ENCODE data around the gene MCTP1. TPM values are rescaled to one million over a fixed set of nuclear protein-coding genes. Genes with fewer than 3 reads are reported as not detected.
"Not testable (repeated sequence)": the region's sequence is repeated elsewhere in the genome, so short reads cannot be mapped to it uniquely, and the experiment has no call there.

The MCTP1 gene
- total RNA-seq, 1 experiment from 2014 or later, result 7.5 TPM

DNA sequence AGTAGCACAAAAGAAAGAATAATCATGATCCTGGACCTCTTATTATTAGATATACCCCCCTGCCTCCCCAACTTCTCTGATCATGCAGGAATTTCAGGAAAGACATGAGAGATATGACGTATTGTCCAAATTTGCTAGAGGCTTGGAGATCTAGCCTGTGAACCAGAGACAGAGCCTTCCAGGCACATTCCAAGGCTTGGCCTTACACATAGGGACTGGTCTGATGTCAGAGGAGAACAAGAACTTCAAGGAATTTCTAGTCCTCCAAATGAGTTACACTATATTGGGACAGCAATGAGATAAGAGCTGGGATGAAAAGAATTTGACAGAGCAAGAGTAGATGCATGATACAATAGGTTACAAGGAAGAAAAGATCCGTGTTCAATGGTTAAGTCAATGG lies 67.0 kb downstream of the MCTP1 start:
- H3K4me1 ChIP-seq (ENCODE audit: insufficient read depth, low read length), result no peaks in the 10 kb centered on the region
- H3F3A ChIP-seq (ENCODE audit: low read length, unreplicated experiment), result no peaks in the 10 kb centered on the region
- no peak overlapping the region for H3K27ac ChIP-seq (ENCODE audit: low read length)
- H3K9me2 ChIP-seq (replicated peaks; ENCODE audit: low read length), result no peaks in the 10 kb centered on the region
- H4K20me1 ChIP-seq (ENCODE audit: low read length), result no peaks in the 10 kb centered on the region
- ATAC-seq, result no peak
- DNase-seq, result no peak
- no peaks in the 10 kb centered on the region for H3K27me3 ChIP-seq (ENCODE audit: low read length)
- H3K9ac ChIP-seq (ENCODE audit: low read length), result no peak overlapping the region
- no peak overlapping the region for H3K4me3 ChIP-seq (ENCODE audit: low read length)
- TF ChIP-seq, protein P1, sequence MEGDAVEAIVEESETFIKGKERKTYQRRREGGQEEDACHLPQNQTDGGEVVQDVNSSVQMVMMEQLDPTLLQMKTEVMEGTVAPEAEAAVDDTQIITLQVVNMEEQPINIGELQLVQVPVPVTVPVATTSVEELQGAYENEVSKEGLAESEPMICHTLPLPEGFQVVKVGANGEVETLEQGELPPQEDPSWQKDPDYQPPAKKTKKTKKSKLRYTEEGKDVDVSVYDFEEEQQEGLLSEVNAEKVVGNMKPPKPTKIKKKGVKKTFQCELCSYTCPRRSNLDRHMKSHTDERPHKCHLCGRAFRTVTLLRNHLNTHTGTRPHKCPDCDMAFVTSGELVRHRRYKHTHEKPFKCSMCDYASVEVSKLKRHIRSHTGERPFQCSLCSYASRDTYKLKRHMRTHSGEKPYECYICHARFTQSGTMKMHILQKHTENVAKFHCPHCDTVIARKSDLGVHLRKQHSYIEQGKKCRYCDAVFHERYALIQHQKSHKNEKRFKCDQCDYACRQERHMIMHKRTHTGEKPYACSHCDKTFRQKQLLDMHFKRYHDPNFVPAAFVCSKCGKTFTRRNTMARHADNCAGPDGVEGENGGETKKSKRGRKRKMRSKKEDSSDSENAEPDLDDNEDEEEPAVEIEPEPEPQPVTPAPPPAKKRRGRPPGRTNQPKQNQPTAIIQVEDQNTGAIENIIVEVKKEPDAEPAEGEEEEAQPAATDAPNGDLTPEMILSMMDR (conservative IDR thresholded peaks at IDR 0.05; ENCODE audit: low read depth, low read length), result no peak
- no peak for TF ChIP-seq EZH2phosphoT487 (IDR thresholded peaks at IDR 0.05; ENCODE audit: borderline replicate concordance, low read length)
- no peak for TF ChIP-seq EZH2 (IDR thresholded peaks at IDR 0.05; ENCODE audit: low read length, unreplicated experiment)
- CTCF ChIA-PET, result no interaction called here
- POLR2A ChIA-PET (ENCODE audit: unreplicated experiment), result no interaction called here
- H3K36me3 ChIP-seq (ENCODE audit: low read depth, low read length), result no peaks in the 10 kb centered on the region
- H2AFZ ChIP-seq (ENCODE audit: low read length), result no peak overlapping the region
- H3K79me2 ChIP-seq (ENCODE audit: low read length), result no peaks in the 10 kb centered on the region
- intact Hi-C loops (cut with micrococcal nuclease), result no loop called here
- no peaks in the 10 kb centered on the region for H3K9me3 ChIP-seq (ENCODE audit: low read length)
- no peak overlapping the region for H3K4me2 ChIP-seq (ENCODE audit: low read length)
- BruUV-seq (replicated peaks), result no TSS peak

DNA sequence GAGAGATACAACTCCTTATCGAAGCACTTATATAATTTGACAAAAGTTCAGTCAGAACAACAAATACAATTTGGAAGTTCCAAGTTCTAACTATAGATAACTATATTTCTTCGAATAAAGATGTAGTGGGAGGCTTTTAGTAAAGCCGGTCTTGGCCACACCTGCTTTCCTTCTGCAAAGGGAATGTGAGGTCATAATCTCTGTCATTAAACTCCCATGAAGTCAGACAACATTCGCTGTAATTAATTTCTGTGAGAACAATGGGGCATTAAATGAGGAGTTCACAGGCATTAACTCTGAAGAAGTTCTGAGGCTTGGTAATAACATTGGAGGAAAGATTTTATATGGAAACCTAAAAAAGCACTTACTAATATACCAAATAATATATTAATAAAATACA lies 67.5 kb downstream of the MCTP1 start:
- Histone ChIP-seq H3K9ac (ENCODE audit: low read length) (no peak overlapping the region), H3K36me3 (ENCODE audit: low read depth, low read length) (no peaks in the 10 kb centered on the region), H3K27me3 (ENCODE audit: low read length) (no peaks in the 10 kb centered on the region), H3K4me2 (ENCODE audit: low read length) (no peak overlapping the region), H3K9me3 (ENCODE audit: low read length) (no peaks in the 10 kb centered on the region), H3K9me2 (replicated peaks; ENCODE audit: low read length) (no peaks in the 10 kb centered on the region), H3K4me1 (ENCODE audit: insufficient read depth, low read length) (no peaks in the 10 kb centered on the region), H3K27ac (ENCODE audit: low read length) (no peak overlapping the region), H3K4me3 (ENCODE audit: low read length) (no peak overlapping the region), H2AFZ (ENCODE audit: low read length) (no peak overlapping the region), H3K79me2 (ENCODE audit: low read length) (no peaks in the 10 kb centered on the region), H4K20me1 (ENCODE audit: low read length) (no peaks in the 10 kb centered on the region), H3F3A (ENCODE audit: low read length, unreplicated experiment) (no peaks in the 10 kb centered on the region)
- BruUV-seq (replicated peaks), result no TSS peak
- ChIA-PET CTCF (no interaction called here), POLR2A (ENCODE audit: unreplicated experiment) (no interaction called here)
- intact Hi-C loops (cut with micrococcal nuclease), result no loop called here
- DNase-seq (no peak), ATAC-seq (no peak)
- TF ChIP-seq EZH2phosphoT487 (IDR thresholded peaks at IDR 0.05; ENCODE audit: borderline replicate concordance, low read length) (no peak), EZH2 (IDR thresholded peaks at IDR 0.05; ENCODE audit: low read length, unreplicated experiment) (no peak)
- TF ChIP-seq, protein P1 (conservative IDR thresholded peaks at IDR 0.05; ENCODE audit: low read depth, low read length), result no peak

DNA sequence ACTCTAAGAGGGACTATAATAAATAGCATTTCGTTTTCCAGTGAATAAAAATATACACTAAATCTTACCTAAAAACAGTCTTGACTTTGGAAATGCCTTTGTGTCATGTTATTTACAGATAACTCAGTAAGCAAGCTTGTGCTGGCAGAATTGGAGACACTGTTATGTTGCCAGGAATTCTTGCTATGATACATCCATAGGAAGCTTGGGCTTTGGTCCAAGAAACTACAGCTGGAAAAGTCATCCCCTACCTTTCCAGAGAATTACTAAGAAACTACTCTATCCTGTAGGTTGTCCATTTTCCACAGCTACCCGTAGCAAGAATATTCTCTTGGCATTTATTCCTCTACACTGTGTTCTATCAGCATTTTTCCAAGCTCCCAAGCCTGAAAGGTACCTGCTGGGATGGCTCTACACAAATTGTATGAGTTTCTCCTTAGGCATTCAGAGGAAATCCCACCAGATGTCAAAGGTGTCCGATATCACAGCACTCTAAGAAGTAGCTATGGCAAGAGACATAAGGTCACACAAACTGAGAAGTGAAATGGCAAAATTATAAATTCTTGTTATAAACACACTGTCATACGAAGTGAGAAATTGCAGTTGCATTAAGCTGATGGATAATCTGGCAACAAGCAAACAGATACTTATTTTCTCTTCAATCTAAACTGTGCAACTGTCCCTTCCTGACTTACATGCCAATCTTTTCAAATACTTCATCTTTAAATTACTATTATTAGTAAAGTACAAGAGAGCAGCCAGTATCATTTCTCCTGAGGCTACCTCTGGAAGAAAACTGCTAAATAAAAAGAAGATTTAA lies 68.5 kb downstream of the MCTP1 start:
- Histone ChIP-seq H3K4me1 (ENCODE audit: insufficient read depth, low read length) (no peaks in the 10 kb centered on the region), H3K79me2 (ENCODE audit: low read length) (no peaks in the 10 kb centered on the region), H3K27ac (ENCODE audit: low read length) (no peak overlapping the region), H3K9me3 (ENCODE audit: low read length) (no peaks in the 10 kb centered on the region), H4K20me1 (ENCODE audit: low read length) (no peaks in the 10 kb centered on the region), H3K36me3 (ENCODE audit: low read depth, low read length) (no peaks in the 10 kb centered on the region), H3K9ac (ENCODE audit: low read length) (no peak overlapping the region), H3K27me3 (ENCODE audit: low read length) (no peaks in the 10 kb centered on the region), H3K9me2 (replicated peaks; ENCODE audit: low read length) (no peaks in the 10 kb centered on the region), H3K4me3 (ENCODE audit: low read length) (no peak overlapping the region), H2AFZ (ENCODE audit: low read length) (no peak overlapping the region), H3F3A (ENCODE audit: low read length, unreplicated experiment) (no peaks in the 10 kb centered on the region), H3K4me2 (ENCODE audit: low read length) (no peak overlapping the region)
- TF ChIP-seq EZH2phosphoT487 (IDR thresholded peaks at IDR 0.05; ENCODE audit: borderline replicate concordance, low read length) (no peak), EZH2 (IDR thresholded peaks at IDR 0.05; ENCODE audit: low read length, unreplicated experiment) (no peak)
- TF ChIP-seq, protein P1 (conservative IDR thresholded peaks at IDR 0.05; ENCODE audit: low read depth, low read length), result no peak
- ATAC-seq, result peak; percentile 49
- intact Hi-C loops (cut with micrococcal nuclease), result no loop called here
- BruUV-seq (replicated peaks), result no TSS peak
- DNase-seq, result peak; percentile 46
- CTCF ChIA-PET, result no interaction called here
- POLR2A ChIA-PET (ENCODE audit: unreplicated experiment), result no interaction called here

DNA sequence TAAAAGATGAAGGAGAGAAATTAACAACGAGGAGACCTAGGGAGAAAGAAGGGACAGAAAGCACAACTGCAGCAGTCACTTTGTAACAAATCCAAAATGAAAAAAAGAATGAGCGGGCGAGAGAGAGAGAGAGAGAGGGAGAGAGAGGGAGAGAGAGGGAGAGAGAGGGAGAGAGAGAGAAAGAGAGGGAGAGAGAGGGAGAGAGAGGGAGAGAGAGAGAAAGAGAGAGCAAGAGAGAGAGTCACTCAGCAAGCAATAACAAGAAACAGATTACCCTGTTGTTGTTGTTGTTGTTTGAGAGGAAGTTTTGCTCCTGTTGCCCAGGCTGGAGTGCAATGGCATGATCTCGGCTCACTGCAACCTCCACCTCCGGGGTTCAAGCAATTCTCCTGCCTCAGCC lies 77.1 kb downstream of the MCTP1 start:
- H3K27ac ChIP-seq (ENCODE audit: low read length); H3K9me2 ChIP-seq (replicated peaks; ENCODE audit: low read length); H3K79me2 ChIP-seq (ENCODE audit: low read length); H3K4me2 ChIP-seq (ENCODE audit: low read length); POLR2A ChIA-PET (ENCODE audit: unreplicated experiment); H3K4me3 ChIP-seq (ENCODE audit: low read length); H3K27me3 ChIP-seq (ENCODE audit: low read length); ATAC-seq; H3K4me1 ChIP-seq (ENCODE audit: insufficient read depth, low read length); H3K9me3 ChIP-seq (ENCODE audit: low read length); intact Hi-C loops (cut with micrococcal nuclease); H3F3A ChIP-seq (ENCODE audit: low read length, unreplicated experiment); DNase-seq; H4K20me1 ChIP-seq (ENCODE audit: low read length); H2AFZ ChIP-seq (ENCODE audit: low read length); H3K9ac ChIP-seq (ENCODE audit: low read length); BruUV-seq (replicated peaks); H3K36me3 ChIP-seq (ENCODE audit: low read depth, low read length); CTCF ChIA-PET: not testable (repeated sequence)
